Adrenal gland (tissue), 5 donors: ENCODE data around the gene SLC26A1.

Experiments used
- CTCF ChIP-seq, 6 experiments: fragments of 450-650 bp in 4 of 6; fragments of 200-600 bp in 2 of 6; sonication (generic) in 1 of 6; IDR thresholded peaks; 1 replicate in 5 of 6; 2 replicates in 1 of 6; pipeline versions ENCODE4 v1.5.1 to v1.8.0; 2016 to 2021; ENCODE audit warnings: antibody characterized with exemption in 6 of 6, mild to moderate bottlenecking in 2 of 6, moderate library complexity in 1 of 6
- POLR2A ChIP-seq, 2 donors: fragments of 450-650 bp; IDR thresholded peaks; one replicate each; pipeline ENCODE4 v1.6.1; 2017; ENCODE audit warnings: antibody characterized with exemption in 2 of 2, mild to moderate bottlenecking in 2 of 2, moderate library complexity in 1 of 2
- donor health status: DM: no; HTN: no; CAD: no.

DNA sequence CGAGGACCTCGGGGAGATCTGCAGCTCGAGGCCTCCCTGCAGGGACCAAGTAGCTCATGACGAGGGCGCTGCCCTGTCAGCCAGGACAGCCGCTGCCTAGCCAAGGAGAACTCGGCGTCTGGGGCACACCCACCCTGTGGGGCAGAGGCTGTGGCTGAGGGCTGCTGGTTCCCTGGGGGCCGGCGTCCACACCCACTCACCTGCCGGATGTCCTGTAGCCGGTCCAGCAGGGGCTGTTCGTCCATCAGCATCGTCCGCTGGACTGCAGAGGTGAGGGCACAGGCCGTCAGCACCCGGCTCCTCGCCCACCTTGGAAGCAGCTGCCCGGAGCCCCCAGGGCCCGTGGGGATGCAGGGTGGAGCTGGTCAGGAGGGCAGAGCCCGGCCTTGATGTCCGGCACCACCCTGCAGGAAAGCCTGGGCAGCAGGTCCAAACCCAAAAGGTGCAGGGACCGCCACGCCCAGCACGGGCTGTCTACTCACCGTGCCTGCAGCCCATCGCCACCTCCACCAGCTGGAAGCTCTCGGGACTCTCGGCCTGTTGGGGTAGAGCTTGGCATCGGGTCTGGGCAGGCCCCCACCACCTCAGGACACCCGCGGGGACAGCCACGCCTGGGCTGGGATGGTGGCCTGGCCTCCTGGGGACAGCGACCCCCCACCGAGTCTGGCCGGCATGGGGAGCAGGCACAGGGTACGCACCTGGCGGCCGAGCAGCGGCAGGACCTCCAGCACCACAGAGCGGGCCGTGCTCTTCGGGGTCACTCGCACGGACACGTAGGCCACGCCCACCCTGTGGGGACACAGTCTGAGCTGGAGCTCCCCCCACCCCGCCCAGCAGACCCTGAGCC is 26.7 kb downstream of the SLC26A1 start:
- TF ChIP-seq CTCF (IDR thresholded peaks at IDR 0.05) (no peak), POLR2A (IDR thresholded peaks at IDR 0.05) (no peak)
